ENCODE results near the gene INSYN2B. TPM values are rescaled to one million over a fixed set of nuclear protein-coding genes. Genes with fewer than 3 reads are reported as not detected.

INSYN2B gene
- total RNA-seq: not detected

GRCh38 chr5:169980418-169981053 lies at the start of gene INSYN2B:
Gene INSYN2B (minus strand): TSS chr5:169980495. CDS start chr5:169883898, 96,597 bp downstream.
- CTCF ChIA-PET: no interaction called here
- DNase-seq (no peak), ATAC-seq (no peak)
- Mint-ChIP-seq H3K9me3 (ENCODE audit: insufficient read depth) (no peaks in the 10 kb centered on the region), H3K27me3 (ENCODE audit: low read depth) (no peaks in the 10 kb centered on the region), H3K4me3 (no peak within 1 kb of the TSS), H3K4me1 (ENCODE audit: low read depth) (peaks cover 8% of the 10 kb centered on the region), H3K36me3 (ENCODE audit: low read depth) (peaks cover 31% of the 10 kb centered on the region), H3K27ac (no peak within 1 kb of the TSS)
- POLR2A ChIA-PET: no interaction called here

GRCh38 chr5:170028124-170028523 lies 47.8 kb upstream of the INSYN2B start:
- ChIA-PET POLR2A (no interaction called here), CTCF (no interaction called here)
- Mint-ChIP-seq H3K36me3 (ENCODE audit: low read depth) (peaks cover 64% of the 10 kb centered on the region), H3K4me1 (ENCODE audit: low read depth) (no peaks in the 10 kb centered on the region), H3K9me3 (ENCODE audit: insufficient read depth) (no peaks in the 10 kb centered on the region), H3K4me3 (no peak overlapping the region), H3K27ac (no peak overlapping the region), H3K27me3 (ENCODE audit: low read depth) (no peaks in the 10 kb centered on the region)
- ATAC-seq (no peak), DNase-seq (no peak)

GRCh38 chr5:170025853-170026252 lies 45.6 kb upstream of the INSYN2B start:
- peaks cover 63% of the 10 kb centered on the region for H3K36me3 Mint-ChIP-seq (ENCODE audit: low read depth)
- H3K27ac Mint-ChIP-seq: no peak overlapping the region
- POLR2A ChIA-PET: no interaction called here
- ATAC-seq (no peak), DNase-seq (no peak)
- no peaks in the 10 kb centered on the region for H3K27me3 Mint-ChIP-seq (ENCODE audit: low read depth)
- H3K9me3 Mint-ChIP-seq (ENCODE audit: insufficient read depth): no peaks in the 10 kb centered on the region
- CTCF ChIA-PET: no interaction called here
- H3K4me1 Mint-ChIP-seq (ENCODE audit: low read depth): no peaks in the 10 kb centered on the region
- H3K4me3 Mint-ChIP-seq: no peak overlapping the region

- H3K27ac Mint-ChIP-seq: no peak overlapping the region
- H3K27me3 Mint-ChIP-seq (ENCODE audit: low read depth): no peaks in the 10 kb centered on the region
- H3K4me1 Mint-ChIP-seq (ENCODE audit: low read depth): no peaks in the 10 kb centered on the region
- DNase-seq (no peak), ATAC-seq (no peak)
- no peak overlapping the region for H3K4me3 Mint-ChIP-seq
- POLR2A ChIA-PET: no interaction called here
- H3K9me3 Mint-ChIP-seq (ENCODE audit: insufficient read depth): no peaks in the 10 kb centered on the region
- H3K36me3 Mint-ChIP-seq (ENCODE audit: low read depth): peaks cover 48% of the 10 kb centered on the region
- CTCF ChIA-PET: no interaction called here
Observed at GRCh38 chr5:170021506-170021905, 41.2 kb upstream of the INSYN2B start.

- Mint-ChIP-seq H3K27me3 (ENCODE audit: low read depth) (no peaks in the 10 kb centered on the region), H3K27ac (no peak overlapping the region), H3K4me3 (no peak overlapping the region), H3K36me3 (ENCODE audit: low read depth) (peaks cover 44% of the 10 kb centered on the region), H3K9me3 (ENCODE audit: insufficient read depth) (no peaks in the 10 kb centered on the region), H3K4me1 (ENCODE audit: low read depth) (no peaks in the 10 kb centered on the region)
- no peak for DNase-seq
- CTCF ChIA-PET: no interaction called here
- POLR2A ChIA-PET: no interaction called here
- no peak for ATAC-seq
Observed at GRCh38 chr5:170020423-170020822, 40.1 kb upstream of the INSYN2B start.

- Mint-ChIP-seq H3K36me3 (ENCODE audit: low read depth) (peaks cover 40% of the 10 kb centered on the region), H3K27ac (no peak overlapping the region)
- POLR2A ChIA-PET: no interaction called here
Observed at GRCh38 chr5:170012622-170013021, 32.3 kb upstream of the INSYN2B start.

GRCh38 chr5:170011751-170012150 lies 31.5 kb upstream of the INSYN2B start:
- H3K27me3 Mint-ChIP-seq (ENCODE audit: low read depth): no peaks in the 10 kb centered on the region
- H3K36me3 Mint-ChIP-seq (ENCODE audit: low read depth): peaks cover 40% of the 10 kb centered on the region
- ATAC-seq: no peak
- H3K9me3 Mint-ChIP-seq (ENCODE audit: insufficient read depth): no peaks in the 10 kb centered on the region
- CTCF ChIA-PET: no interaction called here
- no peaks in the 10 kb centered on the region for H3K4me1 Mint-ChIP-seq (ENCODE audit: low read depth)
- H3K27ac Mint-ChIP-seq: no peak overlapping the region
- no peak overlapping the region for H3K4me3 Mint-ChIP-seq
- no peak for DNase-seq
- POLR2A ChIA-PET: no interaction called here

More at GRCh38 chr5:170012622-170013021, 32.3 kb upstream of the INSYN2B start:
- CTCF ChIA-PET: no interaction called here
- Mint-ChIP-seq H3K4me1 (ENCODE audit: low read depth) (no peaks in the 10 kb centered on the region), H3K4me3 (no peak overlapping the region), H3K27me3 (ENCODE audit: low read depth) (no peaks in the 10 kb centered on the region), H3K9me3 (ENCODE audit: insufficient read depth) (no peaks in the 10 kb centered on the region)
- DNase-seq (no peak), ATAC-seq (no peak)

GRCh38 chr5:170010595-170010994 lies 30.3 kb upstream of the INSYN2B start:
- ChIA-PET CTCF (no interaction called here), POLR2A (no interaction called here)
- Mint-ChIP-seq H3K36me3 (ENCODE audit: low read depth) (peaks cover 40% of the 10 kb centered on the region), H3K9me3 (ENCODE audit: insufficient read depth) (no peaks in the 10 kb centered on the region), H3K27ac (no peak overlapping the region), H3K27me3 (ENCODE audit: low read depth) (no peaks in the 10 kb centered on the region), H3K4me1 (ENCODE audit: low read depth) (no peaks in the 10 kb centered on the region), H3K4me3 (no peak overlapping the region)
- DNase-seq: no peak
- no peak for ATAC-seq

GRCh38 chr5:170008376-170008775 lies 28.1 kb upstream of the INSYN2B start:
- H3K4me3 Mint-ChIP-seq: no peak overlapping the region
- H3K36me3 Mint-ChIP-seq (ENCODE audit: low read depth): peaks cover 47% of the 10 kb centered on the region
- ChIA-PET POLR2A (no interaction called here), CTCF (no interaction called here)
- H3K9me3 Mint-ChIP-seq (ENCODE audit: insufficient read depth): no peaks in the 10 kb centered on the region
- H3K27me3 Mint-ChIP-seq (ENCODE audit: low read depth): no peaks in the 10 kb centered on the region
- no peak overlapping the region for H3K27ac Mint-ChIP-seq
- no peak for DNase-seq
- H3K4me1 Mint-ChIP-seq (ENCODE audit: low read depth): no peaks in the 10 kb centered on the region
- ATAC-seq: no peak

GRCh38 chr5:170006021-170006420 lies 25.7 kb upstream of the INSYN2B start:
- no peak for DNase-seq
- no peaks in the 10 kb centered on the region for H3K9me3 Mint-ChIP-seq (ENCODE audit: insufficient read depth)
- peaks cover 50% of the 10 kb centered on the region for H3K36me3 Mint-ChIP-seq (ENCODE audit: low read depth)
- no peak for ATAC-seq
- POLR2A ChIA-PET: no interaction called here
- H3K27ac Mint-ChIP-seq: no peak overlapping the region
- CTCF ChIA-PET: no interaction called here
- no peak overlapping the region for H3K4me3 Mint-ChIP-seq
- no peaks in the 10 kb centered on the region for H3K4me1 Mint-ChIP-seq (ENCODE audit: low read depth)
- H3K27me3 Mint-ChIP-seq (ENCODE audit: low read depth): no peaks in the 10 kb centered on the region

- no peak overlapping the region for H3K4me3 Mint-ChIP-seq
- no peak overlapping the region for H3K27ac Mint-ChIP-seq
- no peaks in the 10 kb centered on the region for H3K4me1 Mint-ChIP-seq (ENCODE audit: low read depth)
- DNase-seq (no peak), ATAC-seq (no peak)
- no peaks in the 10 kb centered on the region for H3K27me3 Mint-ChIP-seq (ENCODE audit: low read depth)
- no peaks in the 10 kb centered on the region for H3K9me3 Mint-ChIP-seq (ENCODE audit: insufficient read depth)
- CTCF ChIA-PET: no interaction called here
- POLR2A ChIA-PET: no interaction called here
- peaks cover 62% of the 10 kb centered on the region for H3K36me3 Mint-ChIP-seq (ENCODE audit: low read depth)
Observed at GRCh38 chr5:170000155-170000554, 19.9 kb upstream of the INSYN2B start.

- ATAC-seq (no peak), DNase-seq (no peak)
- ChIA-PET POLR2A (no interaction called here), CTCF (no interaction called here)
- Mint-ChIP-seq H3K27ac (no peak overlapping the region), H3K4me1 (ENCODE audit: low read depth) (no peaks in the 10 kb centered on the region), H3K36me3 (ENCODE audit: low read depth) (peaks cover 63% of the 10 kb centered on the region), H3K4me3 (no peak overlapping the region), H3K27me3 (ENCODE audit: low read depth) (no peaks in the 10 kb centered on the region), H3K9me3 (ENCODE audit: insufficient read depth) (no peaks in the 10 kb centered on the region)
Observed at GRCh38 chr5:169999621-170000020, 19.3 kb upstream of the INSYN2B start.

GRCh38 chr5:169997798-169998197 lies 17.5 kb upstream of the INSYN2B start:
- Mint-ChIP-seq H3K4me1 (ENCODE audit: low read depth) (no peaks in the 10 kb centered on the region), H3K27me3 (ENCODE audit: low read depth) (no peaks in the 10 kb centered on the region), H3K36me3 (ENCODE audit: low read depth) (peaks cover 60% of the 10 kb centered on the region), H3K9me3 (ENCODE audit: insufficient read depth) (no peaks in the 10 kb centered on the region), H3K4me3 (no peak overlapping the region), H3K27ac (no peak overlapping the region)
- CTCF ChIA-PET: no interaction called here
- POLR2A ChIA-PET: no interaction called here
- DNase-seq (no peak), ATAC-seq (no peak)
